Measurements from ENCODE around the gene FAM234A.
"Not testable (repeated sequence)": the region's sequence is repeated elsewhere in the genome, so short reads cannot be mapped to it uniquely, and the experiment has no call there.

The FAM234A gene

DNA sequence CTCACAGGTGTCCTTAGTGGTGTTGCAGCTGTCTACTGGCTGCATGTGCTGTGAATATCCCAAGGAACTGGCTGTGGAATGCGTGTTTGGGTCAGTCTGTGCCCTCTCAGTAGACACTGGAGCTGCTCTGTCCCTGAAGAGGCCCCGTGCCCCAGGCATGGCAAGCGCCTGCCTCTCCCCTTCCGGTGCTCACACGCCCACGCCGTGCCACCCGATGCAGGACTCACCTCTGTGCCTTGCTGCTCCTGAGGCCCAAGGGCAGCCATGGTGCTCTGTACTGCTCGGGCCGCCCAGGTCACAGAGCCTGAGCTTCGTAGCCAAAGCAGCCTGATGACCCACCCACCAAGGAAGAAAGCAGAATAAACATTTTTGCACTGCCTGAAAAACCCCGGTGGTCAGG lies 31.1 kb downstream of the FAM234A start:
- H3K27me3 Mint-ChIP-seq = no peaks in the 10 kb centered on the region
- H3K27ac Mint-ChIP-seq = no peak overlapping the region
- H3K9me3 Mint-ChIP-seq = no peaks in the 10 kb centered on the region
- DNase-seq = no peak
- H3K4me3 Mint-ChIP-seq = no peak overlapping the region
- no peaks in the 10 kb centered on the region for H3K4me1 Mint-ChIP-seq
- H3K36me3 Mint-ChIP-seq (ENCODE audit: low read depth) = no peaks in the 10 kb centered on the region
- no peak for ATAC-seq

- Mint-ChIP-seq H3K27ac (no peak overlapping the region), H3K36me3 (ENCODE audit: low read depth) (no peaks in the 10 kb centered on the region), H3K27me3 (no peaks in the 10 kb centered on the region), H3K4me1 (no peaks in the 10 kb centered on the region), H3K9me3 (no peaks in the 10 kb centered on the region), H3K4me3 (no peak overlapping the region)
- DNase-seq = no peak
- ATAC-seq = no peak
Measured at GRCh38 chr16:266258-267164, 31.9 kb downstream of the FAM234A start.

- H3K27ac Mint-ChIP-seq; H3K36me3 Mint-ChIP-seq (ENCODE audit: low read depth); H3K4me1 Mint-ChIP-seq; DNase-seq; H3K4me3 Mint-ChIP-seq; H3K27me3 Mint-ChIP-seq; ATAC-seq; H3K9me3 Mint-ChIP-seq: not testable (repeated sequence)
Measured at GRCh38 chr16:267562-267961, 32.9 kb downstream of the FAM234A start.

DNA sequence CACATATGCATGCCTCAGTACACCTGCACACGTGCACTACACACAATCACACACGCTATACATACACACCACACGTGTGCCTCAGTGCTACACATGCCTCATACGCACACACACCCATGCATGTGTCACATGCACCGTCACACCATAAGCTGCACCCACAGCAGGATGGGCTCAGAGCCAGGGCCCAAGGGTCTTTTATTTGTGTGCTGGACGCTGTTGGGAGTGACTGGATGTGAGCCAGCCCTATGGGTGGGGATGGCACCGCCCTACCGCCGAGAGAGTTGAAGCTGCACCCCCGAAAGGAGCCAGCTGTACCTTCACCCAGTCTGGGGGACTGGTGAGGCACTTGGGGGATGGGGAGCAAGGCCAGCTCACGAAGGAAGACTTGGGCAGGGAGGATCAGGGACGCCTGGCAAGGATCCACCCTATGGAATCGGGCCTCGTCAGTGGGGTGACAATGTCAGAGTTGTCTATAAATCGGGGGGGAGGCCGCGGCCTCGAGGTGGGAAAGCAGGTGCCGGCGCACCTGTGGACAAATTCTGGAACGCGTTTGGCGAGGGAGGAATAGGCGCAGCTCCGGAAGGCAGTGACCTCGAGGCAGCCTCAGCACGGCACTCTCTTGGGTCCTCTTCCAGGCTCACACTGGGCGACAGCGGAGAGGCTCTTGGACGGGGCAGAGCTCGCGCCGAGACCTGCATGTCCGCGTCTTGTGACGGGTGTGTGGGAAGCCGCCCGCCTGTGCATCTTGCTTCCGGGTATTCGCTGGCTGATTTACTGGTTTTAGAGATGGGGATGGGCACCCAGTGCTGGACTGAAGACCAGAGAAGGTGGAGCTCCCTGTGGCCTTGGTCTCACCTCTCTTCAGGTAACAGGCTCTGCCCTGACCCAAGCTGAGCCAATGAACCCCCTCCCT lies 33.8 kb downstream of the FAM234A start:
- Mint-ChIP-seq H3K36me3 (ENCODE audit: low read depth) (no peaks in the 10 kb centered on the region), H3K4me3 (no peak overlapping the region), H3K27ac (no peak overlapping the region), H3K27me3 (no peaks in the 10 kb centered on the region), H3K9me3 (no peaks in the 10 kb centered on the region), H3K4me1 (no peaks in the 10 kb centered on the region)
- ATAC-seq (no peak), DNase-seq (no peak)

DNA sequence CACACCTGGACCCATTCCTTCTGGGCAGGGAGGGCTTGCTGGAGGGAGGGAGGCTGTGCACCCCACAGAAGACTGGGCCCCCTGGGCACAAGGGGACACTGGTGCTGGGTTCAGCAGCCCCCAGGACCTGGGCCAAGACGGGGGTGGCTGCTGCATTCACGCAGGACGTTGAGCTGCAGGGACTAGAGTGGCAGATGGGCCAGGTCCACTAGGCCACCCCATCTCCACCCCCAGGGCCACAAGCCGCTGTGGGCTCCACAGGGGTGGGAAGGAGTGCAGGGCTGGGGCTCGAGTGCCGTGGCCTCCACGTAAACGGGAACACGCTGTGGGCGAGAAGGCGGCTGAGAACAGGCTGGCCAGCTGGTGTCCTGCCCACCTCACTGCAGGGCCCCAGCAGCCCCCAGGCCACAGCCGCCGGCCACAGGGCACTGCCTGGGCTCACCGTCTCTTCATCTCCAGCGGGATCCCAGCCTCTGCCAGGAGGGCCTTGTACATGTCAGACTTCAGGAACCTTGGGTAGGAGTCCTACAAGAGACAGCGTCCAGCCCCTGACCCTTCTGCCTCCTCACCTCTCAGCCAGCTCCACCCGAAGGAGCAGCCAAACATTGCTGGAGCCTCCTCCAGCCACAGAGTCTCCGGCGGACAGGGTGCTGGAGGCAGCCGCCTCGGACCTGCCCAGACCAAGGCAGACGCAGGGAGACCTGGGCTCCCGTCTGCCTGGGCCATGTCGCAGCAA lies 34.6 kb downstream of the FAM234A start:
- Mint-ChIP-seq H3K27me3 (no peaks in the 10 kb centered on the region), H3K4me1 (no peaks in the 10 kb centered on the region), H3K4me3 (no peak overlapping the region), H3K9me3 (no peaks in the 10 kb centered on the region), H3K36me3 (ENCODE audit: low read depth) (no peaks in the 10 kb centered on the region), H3K27ac (no peak overlapping the region)
- no peak for DNase-seq
- no peak for ATAC-seq

GRCh38 chr16:270381-271255 lies 36.0 kb downstream of the FAM234A start:
- Mint-ChIP-seq H3K27ac (no peak overlapping the region), H3K27me3 (peaks cover 4% of the 10 kb centered on the region)

DNA sequence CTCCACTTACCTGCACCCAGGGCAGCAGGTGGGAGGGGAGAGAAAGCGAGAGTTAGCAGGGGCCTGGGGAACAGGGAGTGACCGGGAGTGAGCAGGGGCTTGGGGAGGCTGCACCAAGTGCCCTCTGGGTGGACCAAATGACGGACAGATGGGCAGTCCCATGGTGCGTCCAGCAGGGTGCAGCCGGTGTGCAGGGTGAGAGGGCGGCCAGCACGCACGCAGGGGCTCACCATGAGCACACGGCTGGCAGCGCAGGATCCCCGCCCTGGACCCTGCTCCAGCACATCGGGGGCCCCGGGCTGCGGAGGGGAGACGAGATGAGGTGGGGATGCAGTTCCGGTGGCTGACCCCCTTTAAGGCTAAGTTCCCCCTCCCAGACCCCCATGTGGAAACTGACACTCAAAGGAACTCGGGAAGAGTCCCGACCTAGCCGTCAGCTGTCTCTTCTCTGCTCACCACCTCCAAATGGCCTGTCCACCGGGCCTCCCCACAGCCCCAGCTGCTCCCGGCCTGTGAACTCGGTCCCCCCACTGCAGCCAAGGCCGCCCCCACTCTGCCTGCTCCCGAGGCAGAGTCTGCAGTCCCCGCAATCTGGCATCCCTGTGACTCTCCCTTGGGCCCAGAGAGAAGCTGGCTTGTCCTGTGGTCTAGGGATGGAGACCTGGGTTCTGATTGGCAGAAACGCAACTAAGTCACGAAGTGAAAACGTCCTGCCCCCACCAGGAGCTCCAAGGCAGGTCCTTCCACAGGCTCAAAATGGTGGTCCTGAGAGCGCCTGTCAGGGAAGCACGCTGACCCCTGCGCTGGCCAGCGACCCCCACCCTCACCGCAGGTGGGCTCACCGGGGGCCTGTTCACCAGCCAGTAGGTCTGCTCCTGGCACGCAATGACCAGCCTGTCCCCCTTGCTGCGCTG lies 38.3 kb downstream of the FAM234A start:
- DNase-seq (no peak), ATAC-seq (no peak)
- H3K27ac Mint-ChIP-seq = no peak overlapping the region
- peaks cover 3% of the 10 kb centered on the region for H3K4me1 Mint-ChIP-seq
- H3K4me3 Mint-ChIP-seq = no peak overlapping the region
- no peaks in the 10 kb centered on the region for H3K9me3 Mint-ChIP-seq
- peaks cover 16% of the 10 kb centered on the region for H3K27me3 Mint-ChIP-seq
- H3K36me3 Mint-ChIP-seq (ENCODE audit: low read depth) = no peaks in the 10 kb centered on the region

More at GRCh38 chr16:270381-271255, 36.0 kb downstream of the FAM234A start:
- H3K4me3 Mint-ChIP-seq = no peak overlapping the region
- H3K36me3 Mint-ChIP-seq (ENCODE audit: low read depth) = no peaks in the 10 kb centered on the region
- no peaks in the 10 kb centered on the region for H3K4me1 Mint-ChIP-seq
- DNase-seq (no peak), ATAC-seq (no peak)
- no peaks in the 10 kb centered on the region for H3K9me3 Mint-ChIP-seq

GRCh38 chr16:273547-274421 lies 39.2 kb downstream of the FAM234A start:
- H3K4me1 Mint-ChIP-seq = peaks cover 4% of the 10 kb centered on the region
- no peak overlapping the region for H3K4me3 Mint-ChIP-seq
- no peak overlapping the region for H3K27ac Mint-ChIP-seq
- DNase-seq (no peak), ATAC-seq (no peak)
- H3K9me3 Mint-ChIP-seq = no peaks in the 10 kb centered on the region
- peaks cover 18% of the 10 kb centered on the region for H3K27me3 Mint-ChIP-seq
- H3K36me3 Mint-ChIP-seq (ENCODE audit: low read depth) = no peaks in the 10 kb centered on the region

DNA sequence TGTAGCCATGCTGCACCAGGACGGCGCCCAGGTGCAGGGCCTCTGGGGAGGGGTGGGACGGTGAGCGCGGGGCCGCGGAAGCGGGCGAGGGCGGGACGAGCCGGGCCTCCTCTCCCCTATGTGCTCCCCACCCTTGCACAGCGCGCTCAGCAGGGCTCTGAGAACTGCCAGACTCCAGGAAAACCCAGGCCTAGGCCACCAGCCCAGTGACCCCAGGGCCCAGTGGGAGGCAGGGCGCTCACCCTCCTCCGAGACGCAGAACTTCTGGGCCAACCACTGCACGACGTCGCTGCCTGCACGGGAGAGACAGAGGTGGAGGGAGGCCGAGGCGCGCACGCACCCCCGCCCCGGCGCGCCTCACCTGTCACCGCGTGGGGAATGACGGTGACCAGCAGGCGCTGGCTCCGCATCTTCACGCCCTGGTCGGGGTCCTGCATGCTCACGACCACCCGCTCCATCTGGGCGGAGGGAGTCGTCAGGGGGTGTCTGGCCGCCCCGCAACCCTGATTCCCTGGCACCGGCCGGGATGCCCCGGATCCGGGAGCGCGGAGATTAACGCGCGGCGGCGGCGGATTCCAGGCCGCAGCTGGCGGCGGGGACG lies 40.5 kb downstream of the FAM234A start:
- Mint-ChIP-seq H3K9me3 (no peaks in the 10 kb centered on the region), H3K36me3 (ENCODE audit: low read depth) (no peaks in the 10 kb centered on the region), H3K27me3 (peaks cover 21% of the 10 kb centered on the region), H3K4me3 (no peak overlapping the region), H3K4me1 (peaks cover 9% of the 10 kb centered on the region), H3K27ac (no peak overlapping the region)
- no peak for ATAC-seq
- peak; percentile 13 for DNase-seq

DNA sequence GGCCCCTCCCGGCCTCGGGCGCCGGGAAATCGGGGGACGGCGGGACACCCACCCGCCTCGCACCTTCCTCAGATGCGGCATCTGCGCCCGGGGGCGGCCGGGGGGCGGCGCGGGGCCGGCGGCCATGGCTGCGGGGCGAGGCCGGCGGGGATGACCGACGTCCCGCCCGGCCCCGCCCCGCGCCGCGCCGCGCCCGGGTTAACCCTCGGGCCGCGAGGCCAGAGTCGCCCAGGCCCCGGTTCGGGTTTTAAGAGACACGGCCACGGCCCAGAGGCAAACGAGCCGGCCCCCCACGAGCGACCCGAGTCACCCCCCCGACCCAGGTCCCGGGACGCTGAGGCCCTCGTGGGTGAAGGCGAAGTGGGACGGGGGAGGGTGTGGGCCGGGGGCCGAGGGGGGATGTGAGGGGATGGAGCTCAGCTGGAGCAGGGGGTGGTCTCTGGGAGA lies 41.2 kb downstream of the FAM234A start, which contains the start of gene RGS11:
RGS11 (minus strand) TSS at position 159 of the 447 bp plus-strand sequence; CDS start at position 126, 33 bp downstream.
- Mint-ChIP-seq H3K36me3 (ENCODE audit: low read depth) (no peaks in the 10 kb centered on the region), H3K4me3 (no peak within 1 kb of the TSS), H3K27me3 (peaks cover 21% of the 10 kb centered on the region), H3K4me1 (peaks cover 9% of the 10 kb centered on the region), H3K9me3 (no peaks in the 10 kb centered on the region), H3K27ac (no peak within 1 kb of the TSS)
- ATAC-seq (no peak), DNase-seq (no peak)

DNA sequence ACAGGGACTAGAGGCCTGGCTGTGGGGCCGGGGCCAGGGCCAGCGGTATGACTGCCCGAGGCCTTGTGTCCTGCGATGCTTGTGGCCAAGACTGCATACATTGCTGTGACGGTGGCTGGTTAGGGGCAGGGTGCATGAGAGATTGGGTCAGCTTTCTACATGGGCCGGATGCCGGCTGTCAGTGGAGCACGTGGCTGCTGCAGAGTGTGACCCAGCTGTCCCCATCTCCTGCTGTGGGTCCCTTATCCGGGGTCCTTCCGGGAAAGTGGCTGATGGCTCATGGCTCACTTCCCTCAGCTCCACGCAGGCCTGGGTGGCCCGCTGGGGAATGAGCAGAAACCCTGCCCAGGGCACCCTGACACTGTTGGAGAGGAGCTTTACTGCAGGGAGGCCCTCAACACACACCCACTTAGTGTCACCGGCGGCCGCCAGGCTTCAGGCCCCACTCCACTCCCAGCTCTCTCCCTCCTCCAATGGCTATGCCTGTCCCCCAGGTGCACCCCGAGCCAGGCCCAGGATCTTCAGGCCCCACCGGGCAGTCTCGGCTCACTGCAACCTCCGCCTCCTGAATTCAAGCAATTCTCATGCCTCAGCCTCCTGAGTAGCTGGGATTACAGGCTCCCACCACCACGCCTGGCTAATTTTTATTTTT lies 41.9 kb downstream of the FAM234A start:
- no peaks in the 10 kb centered on the region for H3K36me3 Mint-ChIP-seq (ENCODE audit: low read depth)
- ATAC-seq (no peak), DNase-seq (no peak)
- H3K27ac Mint-ChIP-seq = no peak overlapping the region
- peaks cover 9% of the 10 kb centered on the region for H3K4me1 Mint-ChIP-seq
- no peaks in the 10 kb centered on the region for H3K9me3 Mint-ChIP-seq
- no peak overlapping the region for H3K4me3 Mint-ChIP-seq
- H3K27me3 Mint-ChIP-seq = peaks cover 21% of the 10 kb centered on the region
